Measurements from ENCODE around the gene CEP57L1.
"Not testable (repeated sequence)": the region's sequence is repeated elsewhere in the genome, so short reads cannot be mapped to it uniquely, and the experiment has no call there.

The CEP57L1 gene

GRCh38 chr6:109172101-109172746 is 76.9 kb downstream of the CEP57L1 start:
- H3K27me3 ChIP-seq (ENCODE audit: control insufficient read depth, insufficient read depth, low read length), result no peaks in the 10 kb centered on the region
- H3K9me3 ChIP-seq (ENCODE audit: control insufficient read depth, insufficient read depth, low read length), result no peaks in the 10 kb centered on the region
- H3K9ac ChIP-seq (ENCODE audit: low read depth, low read length), result no peak overlapping the region
- H3K36me3 ChIP-seq (ENCODE audit: control insufficient read depth, insufficient read depth, low read length), result no peaks in the 10 kb centered on the region
- H3K4me1 ChIP-seq (ENCODE audit: control insufficient read depth, insufficient read depth, low read length), result no peaks in the 10 kb centered on the region
- H3K27ac ChIP-seq (ENCODE audit: low read depth, low read length), result no peak overlapping the region
- no peak overlapping the region for H3K4me3 ChIP-seq (ENCODE audit: low read depth, low read length)

GRCh38 chr6:109174916-109175315 is 79.6 kb downstream of the CEP57L1 start:
- Histone ChIP-seq H3K27me3 (ENCODE audit: control insufficient read depth, insufficient read depth, low read length) (no peaks in the 10 kb centered on the region), H3K9ac (ENCODE audit: low read depth, low read length) (no peak overlapping the region), H3K9me3 (ENCODE audit: control insufficient read depth, insufficient read depth, low read length) (no peaks in the 10 kb centered on the region), H3K27ac (ENCODE audit: low read depth, low read length) (no peak overlapping the region), H3K4me3 (ENCODE audit: low read depth, low read length) (no peak overlapping the region), H3K4me1 (ENCODE audit: control insufficient read depth, insufficient read depth, low read length) (no peaks in the 10 kb centered on the region), H3K36me3 (ENCODE audit: control insufficient read depth, insufficient read depth, low read length) (no peaks in the 10 kb centered on the region)

GRCh38 chr6:109178921-109179320 is 83.6 kb downstream of the CEP57L1 start:
- Histone ChIP-seq H3K27me3 (ENCODE audit: control insufficient read depth, insufficient read depth, low read length) (no peaks in the 10 kb centered on the region), H3K9ac (ENCODE audit: low read depth, low read length) (no peak overlapping the region), H3K4me1 (ENCODE audit: control insufficient read depth, insufficient read depth, low read length) (peaks cover 15% of the 10 kb centered on the region), H3K27ac (ENCODE audit: low read depth, low read length) (no peak overlapping the region), H3K4me3 (ENCODE audit: low read depth, low read length) (no peak overlapping the region), H3K9me3 (ENCODE audit: control insufficient read depth, insufficient read depth, low read length) (no peaks in the 10 kb centered on the region), H3K36me3 (ENCODE audit: control insufficient read depth, insufficient read depth, low read length) (no peaks in the 10 kb centered on the region)

GRCh38 chr6:109179507-109179906 is 84.2 kb downstream of the CEP57L1 start:
- no peaks in the 10 kb centered on the region for H3K36me3 ChIP-seq (ENCODE audit: control insufficient read depth, insufficient read depth, low read length)
- no peak overlapping the region for H3K4me3 ChIP-seq (ENCODE audit: low read depth, low read length)
- no peaks in the 10 kb centered on the region for H3K9me3 ChIP-seq (ENCODE audit: control insufficient read depth, insufficient read depth, low read length)
- H3K9ac ChIP-seq (ENCODE audit: low read depth, low read length), result no peak overlapping the region
- H3K4me1 ChIP-seq (ENCODE audit: control insufficient read depth, insufficient read depth, low read length), result peaks cover 21% of the 10 kb centered on the region
- no peak overlapping the region for H3K27ac ChIP-seq (ENCODE audit: low read depth, low read length)
- no peaks in the 10 kb centered on the region for H3K27me3 ChIP-seq (ENCODE audit: control insufficient read depth, insufficient read depth, low read length)

GRCh38 chr6:109182578-109182977 is 87.3 kb downstream of the CEP57L1 start:
- no peak overlapping the region for H3K4me3 ChIP-seq (ENCODE audit: low read depth, low read length)
- H3K27ac ChIP-seq (ENCODE audit: low read depth, low read length), result no peak overlapping the region
- no peak overlapping the region for H3K9ac ChIP-seq (ENCODE audit: low read depth, low read length)
- H3K27me3 ChIP-seq (ENCODE audit: control insufficient read depth, insufficient read depth, low read length), result no peaks in the 10 kb centered on the region
- peaks cover 23% of the 10 kb centered on the region for H3K4me1 ChIP-seq (ENCODE audit: control insufficient read depth, insufficient read depth, low read length)
- no peaks in the 10 kb centered on the region for H3K9me3 ChIP-seq (ENCODE audit: control insufficient read depth, insufficient read depth, low read length)
- H3K36me3 ChIP-seq (ENCODE audit: control insufficient read depth, insufficient read depth, low read length), result no peaks in the 10 kb centered on the region

- Histone ChIP-seq H3K9me3 (ENCODE audit: control insufficient read depth, insufficient read depth, low read length) (no peaks in the 10 kb centered on the region), H3K4me1 (ENCODE audit: control insufficient read depth, insufficient read depth, low read length) (peaks cover 23% of the 10 kb centered on the region), H3K4me3 (ENCODE audit: low read depth, low read length) (no peak overlapping the region), H3K27ac (ENCODE audit: low read depth, low read length) (no peak overlapping the region), H3K36me3 (ENCODE audit: control insufficient read depth, insufficient read depth, low read length) (no peaks in the 10 kb centered on the region), H3K9ac (ENCODE audit: low read depth, low read length) (no peak overlapping the region), H3K27me3 (ENCODE audit: control insufficient read depth, insufficient read depth, low read length) (no peaks in the 10 kb centered on the region)
Measured at GRCh38 chr6:109183109-109183650, 87.9 kb downstream of the CEP57L1 start.

- H3K27ac ChIP-seq (ENCODE audit: low read depth, low read length), result no peak overlapping the region
- no peaks in the 10 kb centered on the region for H3K27me3 ChIP-seq (ENCODE audit: control insufficient read depth, insufficient read depth, low read length)
- no peaks in the 10 kb centered on the region for H3K36me3 ChIP-seq (ENCODE audit: control insufficient read depth, insufficient read depth, low read length)
- H3K9ac ChIP-seq (ENCODE audit: low read depth, low read length), result no peak overlapping the region
- no peaks in the 10 kb centered on the region for H3K9me3 ChIP-seq (ENCODE audit: control insufficient read depth, insufficient read depth, low read length)
- peaks cover 23% of the 10 kb centered on the region for H3K4me1 ChIP-seq (ENCODE audit: control insufficient read depth, insufficient read depth, low read length)
- H3K4me3 ChIP-seq (ENCODE audit: low read depth, low read length), result no peak overlapping the region
Measured at GRCh38 chr6:109184638-109185037, 89.3 kb downstream of the CEP57L1 start.

- Histone ChIP-seq H3K4me3 (ENCODE audit: low read depth, low read length) (no peak overlapping the region), H3K9me3 (ENCODE audit: control insufficient read depth, insufficient read depth, low read length) (peaks cover 4% of the 10 kb centered on the region; the same call in 1 of the 2 replicates), H3K27ac (ENCODE audit: low read depth, low read length) (no peak overlapping the region), H3K4me1 (ENCODE audit: control insufficient read depth, insufficient read depth, low read length) (peaks cover 23% of the 10 kb centered on the region), H3K9ac (ENCODE audit: low read depth, low read length) (no peak overlapping the region), H3K36me3 (ENCODE audit: control insufficient read depth, insufficient read depth, low read length) (no peaks in the 10 kb centered on the region), H3K27me3 (ENCODE audit: control insufficient read depth, insufficient read depth, low read length) (no peaks in the 10 kb centered on the region)
Measured at GRCh38 chr6:109186012-109186411, 90.7 kb downstream of the CEP57L1 start.

- no peaks in the 10 kb centered on the region for H3K27me3 ChIP-seq (ENCODE audit: control insufficient read depth, insufficient read depth, low read length)
- H3K4me3 ChIP-seq (ENCODE audit: low read depth, low read length), result no peak overlapping the region
- H3K9me3 ChIP-seq (ENCODE audit: control insufficient read depth, insufficient read depth, low read length), result peaks cover 10% of the 10 kb centered on the region; the same call in 1 of the 2 replicates
- H3K9ac ChIP-seq (ENCODE audit: low read depth, low read length), result no peak overlapping the region
- no peak overlapping the region for H3K27ac ChIP-seq (ENCODE audit: low read depth, low read length)
- H3K36me3 ChIP-seq (ENCODE audit: control insufficient read depth, insufficient read depth, low read length), result no peaks in the 10 kb centered on the region
- H3K4me1 ChIP-seq (ENCODE audit: control insufficient read depth, insufficient read depth, low read length), result peaks cover 21% of the 10 kb centered on the region
Measured at GRCh38 chr6:109187399-109188114, 92.2 kb downstream of the CEP57L1 start.

GRCh38 chr6:109188115-109188411 is 92.8 kb downstream of the CEP57L1 start:
- Histone ChIP-seq H3K9me3 (ENCODE audit: control insufficient read depth, insufficient read depth, low read length) (peaks cover 11% of the 10 kb centered on the region; the same call in 1 of the 2 replicates), H3K4me1 (ENCODE audit: control insufficient read depth, insufficient read depth, low read length) (peaks cover 17% of the 10 kb centered on the region), H3K4me3 (ENCODE audit: low read depth, low read length) (no peak overlapping the region), H3K9ac (ENCODE audit: low read depth, low read length) (no peak overlapping the region), H3K27ac (ENCODE audit: low read depth, low read length) (no peak overlapping the region), H3K36me3 (ENCODE audit: control insufficient read depth, insufficient read depth, low read length) (no peaks in the 10 kb centered on the region), H3K27me3 (ENCODE audit: control insufficient read depth, insufficient read depth, low read length) (no peaks in the 10 kb centered on the region)

- H3K4me1 ChIP-seq (ENCODE audit: control insufficient read depth, insufficient read depth, low read length); H3K4me3 ChIP-seq (ENCODE audit: low read depth, low read length); H3K27ac ChIP-seq (ENCODE audit: low read depth, low read length); H3K36me3 ChIP-seq (ENCODE audit: control insufficient read depth, insufficient read depth, low read length); H3K9ac ChIP-seq (ENCODE audit: low read depth, low read length); H3K27me3 ChIP-seq (ENCODE audit: control insufficient read depth, insufficient read depth, low read length): not testable (repeated sequence)
- H3K9me3 ChIP-seq (ENCODE audit: control insufficient read depth, insufficient read depth, low read length), result peaks cover 11% of the 10 kb centered on the region; the same call in 1 of the 2 replicates
Measured at GRCh38 chr6:109191368-109191767, 96.1 kb downstream of the CEP57L1 start.
